GM12892 (cell line): ENCODE results near the gene LY6G6F.

ENCODE experiments used
- POLR2A ChIP-seq: IDR thresholded peaks from 2 replicates; pipeline ENCODE4 v1.6.1; 2011; ENCODE audit warnings: low read depth, low read length, control low read depth
- POLR2AphosphoS5 ChIP-seq: IDR thresholded peaks from 2 replicates; pipeline ENCODE4 v1.6.1; 2011; ENCODE audit warnings: low read depth, low read length, control low read depth
- TAF1 ChIP-seq: IDR thresholded peaks from 2 replicates; pipeline ENCODE4 v1.6.1; 2011; ENCODE audit warnings: low read depth, mild to moderate bottlenecking, control low read depth, low read length, borderline replicate concordance

DNA sequence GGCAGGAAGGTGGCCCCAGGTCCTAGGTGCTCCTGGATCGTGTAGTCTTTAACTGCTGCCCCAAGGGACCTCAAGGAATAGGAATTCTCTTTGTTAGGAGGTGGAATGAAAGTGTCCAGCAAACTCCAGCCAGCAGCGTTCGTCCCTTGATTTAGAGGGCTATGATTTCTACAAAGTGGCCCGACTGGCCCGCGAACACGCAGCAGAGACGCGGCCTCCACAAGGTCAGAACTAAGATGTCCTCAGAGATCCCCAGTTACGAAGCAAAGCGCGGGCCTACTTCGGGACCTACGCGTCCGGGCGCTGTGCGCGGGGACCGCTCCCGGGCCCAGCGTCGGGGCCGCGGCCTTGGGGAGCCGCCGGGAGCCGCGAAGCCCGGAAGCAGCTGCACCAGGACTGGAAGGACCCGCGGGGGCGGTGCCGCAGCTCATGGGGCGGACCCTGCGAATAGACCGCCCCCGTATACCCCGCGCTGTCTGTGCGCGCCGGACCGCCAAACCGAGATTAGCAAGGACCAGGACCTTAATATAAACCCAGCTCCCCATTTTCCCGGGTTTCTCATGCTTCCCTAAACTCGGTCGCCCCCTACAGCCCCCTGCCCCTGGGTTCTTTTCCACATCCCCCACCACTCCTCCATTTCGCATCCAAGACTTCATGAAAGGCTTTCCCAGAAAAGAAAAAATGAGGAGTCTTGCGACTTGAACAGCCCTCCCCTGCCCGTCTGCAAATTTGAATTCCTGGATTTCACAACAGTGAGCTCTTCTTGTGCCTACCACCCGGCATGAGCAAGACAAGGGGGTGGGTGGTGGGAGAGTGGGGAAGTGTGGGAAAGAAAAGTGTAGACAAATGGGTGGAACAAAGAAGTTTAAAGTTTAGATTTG, 46.0 kb upstream of the LY6G6F start, which contains the start of gene C6orf47:
- TF ChIP-seq POLR2AphosphoS5 (peak; percentile 69; the same call in 1 of the 2 replicates), TAF1 (peak; percentile 53; the same call in 1 of the 2 replicates), POLR2A (peak; percentile 88)
